Measurements from ENCODE around the gene PTPRT.

GRCh38 chr20:42380287-42380686, 809.4 kb downstream of the PTPRT start:
- TF ChIP-seq CTCF (IDR thresholded peaks at IDR 0.05) (no peak), ZFX (IDR thresholded peaks at IDR 0.05; ENCODE audit: borderline replicate concordance) (no peak)

Measured in 22Rv1 (cell line).